Measurements from ENCODE around the gene XNDC1N.

XNDC1N gene

GRCh38 chr11:71927820-71928736 lies at the start of gene XNDC1N:
TSS of gene XNDC1N (minus strand) at chr11:71928594. CDS start at chr11:71923353, 5,241 bp downstream.
- DNase-seq (ENCODE audit: low read depth in 1 of 2, low spot score in 1 of 2) = peak; percentile 51 to 67

GRCh38 chr11:71977743-71978418 lies 49.5 kb upstream of the XNDC1N start:
- DNase-seq (ENCODE audit: low read depth in 1 of 2, low spot score in 1 of 2) = peak in 1 of 2 donors; percentile 37

- no peak for DNase-seq (ENCODE audit: low read depth in 1 of 2, low spot score in 1 of 2)
Observed at GRCh38 chr11:71977090-71977489, 48.7 kb upstream of the XNDC1N start.

GRCh38 chr11:71976551-71976950 lies 48.2 kb upstream of the XNDC1N start:
- DNase-seq (ENCODE audit: low read depth in 1 of 2, low spot score in 1 of 2) = no peak

GRCh38 chr11:71971680-71972079 lies 43.3 kb upstream of the XNDC1N start:
- no peak for DNase-seq (ENCODE audit: low read depth in 1 of 2, low spot score in 1 of 2)

GRCh38 chr11:71964641-71965040 lies 36.2 kb upstream of the XNDC1N start:
- no peak for DNase-seq (ENCODE audit: low read depth in 1 of 2, low spot score in 1 of 2)

GRCh38 chr11:71963468-71963867 lies 35.1 kb upstream of the XNDC1N start:
- DNase-seq (ENCODE audit: low read depth in 1 of 2, low spot score in 1 of 2) = no peak

GRCh38 chr11:71962428-71963038 lies 34.1 kb upstream of the XNDC1N start:
- peak in 1 of 2 donors; percentile 2 for DNase-seq (ENCODE audit: low read depth in 1 of 2, low spot score in 1 of 2)

GRCh38 chr11:71955898-71956456 lies 27.6 kb upstream of the XNDC1N start:
- no peak for DNase-seq (ENCODE audit: low read depth in 1 of 2, low spot score in 1 of 2)

GRCh38 chr11:71951741-71952310 lies 23.4 kb upstream of the XNDC1N start:
- no peak for DNase-seq (ENCODE audit: low read depth in 1 of 2, low spot score in 1 of 2)

- DNase-seq (ENCODE audit: low read depth in 1 of 2, low spot score in 1 of 2) = no peak
Observed at GRCh38 chr11:71949034-71949433, 20.6 kb upstream of the XNDC1N start.

- no peak for DNase-seq (ENCODE audit: low read depth in 1 of 2, low spot score in 1 of 2)
Observed at GRCh38 chr11:71948314-71949027, 20.1 kb upstream of the XNDC1N start.

- no peak for DNase-seq (ENCODE audit: low read depth in 1 of 2, low spot score in 1 of 2)
Observed at GRCh38 chr11:71947498-71947897, 19.1 kb upstream of the XNDC1N start.

GRCh38 chr11:71946144-71946571 lies 17.8 kb upstream of the XNDC1N start:
- no peak for DNase-seq (ENCODE audit: low read depth in 1 of 2, low spot score in 1 of 2)

GRCh38 chr11:71940561-71941219 lies 12.3 kb upstream of the XNDC1N start:
- DNase-seq (ENCODE audit: low read depth in 1 of 2, low spot score in 1 of 2) = no peak

GRCh38 chr11:71937826-71938225 lies 9.4 kb upstream of the XNDC1N start:
- DNase-seq (ENCODE audit: low read depth in 1 of 2, low spot score in 1 of 2) = no peak

- no peak for DNase-seq (ENCODE audit: low read depth in 1 of 2, low spot score in 1 of 2)
Observed at GRCh38 chr11:71936825-71937224, 8.4 kb upstream of the XNDC1N start.

- DNase-seq (ENCODE audit: low read depth in 1 of 2, low spot score in 1 of 2) = no peak
Observed at GRCh38 chr11:71935338-71935925, 7.0 kb upstream of the XNDC1N start.

- no peak for DNase-seq (ENCODE audit: low read depth in 1 of 2, low spot score in 1 of 2)
Observed at GRCh38 chr11:71934213-71934612, 5.8 kb upstream of the XNDC1N start.
